Mesenchymal stem cell (in vitro differentiated cells and primary cell): ENCODE measurements around the gene MED12L.

Source experiments
- DNase-seq: peaks from one replicate; pipeline ENCODE4 v3.0.0-alpha.2; 2013
- H2AFZ ChIP-seq: one replicate; pipeline ENCODE4 v1.6.1; 2013; ENCODE audit warnings: low read depth, mild to moderate bottlenecking, control low read depth, inconsistent platforms, low read length, moderate library complexity
- H2AK5ac ChIP-seq: 2 replicates; pipeline ENCODE4 v1.6.1; 2013; ENCODE audit warnings: low read length, moderate library complexity, mild to moderate bottlenecking, inconsistent platforms; ENCODE audit not compliant: severe bottlenecking
- H2BK120ac ChIP-seq: one replicate; pipeline ENCODE4 v1.6.1; 2013; ENCODE audit warnings: low read depth, mild to moderate bottlenecking, inconsistent platforms, low read length, moderate library complexity
- H2BK12ac ChIP-seq, 2 experiments: one replicate each; pipeline ENCODE4 v1.6.1; 2013; ENCODE audit warnings: inconsistent platforms in 2 of 2, low read length in 2 of 2, mild to moderate bottlenecking in 2 of 2, moderate library complexity in 2 of 2, control low read depth in 1 of 2
- H2BK15ac ChIP-seq: one replicate; pipeline ENCODE4 v1.6.1; 2013; ENCODE audit warnings: mild to moderate bottlenecking, low read depth, inconsistent platforms; ENCODE audit not compliant: poor library complexity, severe bottlenecking
- H2BK5ac ChIP-seq: 2 replicates; pipeline ENCODE4 v1.6.1; 2013; ENCODE audit warnings: low read depth, mild to moderate bottlenecking, low read length, control low read depth, inconsistent platforms; ENCODE audit not compliant: poor library complexity, severe bottlenecking
- H3K14ac ChIP-seq, 2 experiments: one replicate each; pipeline ENCODE4 v1.6.1; 2013; ENCODE audit warnings: inconsistent platforms in 2 of 2, low read length in 2 of 2, control low read depth in 1 of 2, mild to moderate bottlenecking in 1 of 2, moderate library complexity in 1 of 2
- H3K18ac ChIP-seq, 2 experiments: one replicate each; pipeline ENCODE4 v1.6.1; 2013; ENCODE audit warnings: inconsistent platforms in 2 of 2, low read length in 2 of 2, control low read depth in 1 of 2, low read depth in 1 of 2, mild to moderate bottlenecking in 1 of 2
- H3K23ac ChIP-seq, 2 experiments: one replicate each; pipeline ENCODE4 v1.6.1; 2013; ENCODE audit warnings: inconsistent platforms in 2 of 2, low read length in 2 of 2, mild to moderate bottlenecking in 2 of 2, moderate library complexity in 2 of 2, control low read depth in 1 of 2
- H3K27ac ChIP-seq: 2 replicates; pipeline ENCODE4 v1.5.1; 2013; ENCODE audit warnings: mild to moderate bottlenecking, moderate library complexity, low read length, control low read depth, inconsistent platforms; ENCODE audit not compliant: poor library complexity, severe bottlenecking
- H3K27me3 ChIP-seq, 2 experiments: 2 replicates each; pipeline versions ENCODE4 v1.6.1 to v1.7.0; 2013; ENCODE audit warnings: low read length in 2 of 2, mild to moderate bottlenecking in 2 of 2, moderate library complexity in 2 of 2, control low read depth in 1 of 2, inconsistent platforms in 1 of 2; ENCODE audit not compliant: control insufficient read depth in 1 of 2, insufficient read depth in 1 of 2
- H3K36me3 ChIP-seq, 2 experiments: 2 replicates each; pipeline versions ENCODE4 v1.6.1 to v1.7.0; 2013; ENCODE audit warnings: low read length in 2 of 2, control low read depth in 1 of 2, inconsistent platforms in 1 of 2, low read depth in 1 of 2, mild to moderate bottlenecking in 1 of 2; ENCODE audit not compliant: insufficient read depth in 2 of 2, control insufficient read depth in 1 of 2
- H3K4ac ChIP-seq, 2 experiments: one replicate each; pipeline ENCODE4 v1.6.1; 2013; ENCODE audit warnings: inconsistent platforms in 2 of 2, low read length in 2 of 2, mild to moderate bottlenecking in 2 of 2, moderate library complexity in 2 of 2, control low read depth in 1 of 2, low read depth in 1 of 2
- H3K4me1 ChIP-seq: 2 replicates; pipeline ENCODE4 v1.6.1; 2013; ENCODE audit warnings: low read depth, low read length, control low read depth; ENCODE audit not compliant: control insufficient read depth, insufficient read depth
- H3K4me2 ChIP-seq: 2 replicates; pipeline ENCODE4 v1.6.1; 2013; ENCODE audit warnings: low read length, mild to moderate bottlenecking, inconsistent platforms; ENCODE audit not compliant: poor library complexity, severe bottlenecking
- H3K4me3 ChIP-seq, 2 experiments: 2 replicates each; pipeline versions ENCODE4 v1.5.1 to v1.7.0; 2013; ENCODE audit warnings: low read length in 2 of 2, mild to moderate bottlenecking in 2 of 2, control low read depth in 1 of 2, low read depth in 1 of 2; ENCODE audit not compliant: insufficient read depth in 1 of 2
- H3K79me1 ChIP-seq: replicated peaks from 2 replicates; pipeline ENCODE4 v1.6.1; 2013; ENCODE audit warnings: mild to moderate bottlenecking, control low read depth, low read length, inconsistent platforms; ENCODE audit not compliant: poor library complexity, severe bottlenecking
- H3K9ac ChIP-seq: 2 replicates; pipeline ENCODE4 v1.7.0; 2013; ENCODE audit warnings: mild to moderate bottlenecking, low read length, moderate library complexity
- H3K9me3 ChIP-seq: 2 replicates; pipeline ENCODE4 v1.7.0; 2013; ENCODE audit warnings: mild to moderate bottlenecking, low read length; ENCODE audit not compliant: control insufficient read depth
- H4K8ac ChIP-seq: one replicate; pipeline ENCODE4 v1.6.1; 2013; ENCODE audit warnings: inconsistent platforms, mild to moderate bottlenecking, low read length, moderate library complexity
- H4K91ac ChIP-seq: one replicate; pipeline ENCODE4 v1.6.1; 2013; ENCODE audit warnings: mild to moderate bottlenecking, low read length, inconsistent platforms
- WGBS: methylation state at CpG from one replicate; pipeline ENCODE4 v1.1.7; 2013; ENCODE audit warnings: mixed read lengths; 5-methylcytosine and 5-hydroxymethylcytosine counted together

MED12L gene

DNA sequence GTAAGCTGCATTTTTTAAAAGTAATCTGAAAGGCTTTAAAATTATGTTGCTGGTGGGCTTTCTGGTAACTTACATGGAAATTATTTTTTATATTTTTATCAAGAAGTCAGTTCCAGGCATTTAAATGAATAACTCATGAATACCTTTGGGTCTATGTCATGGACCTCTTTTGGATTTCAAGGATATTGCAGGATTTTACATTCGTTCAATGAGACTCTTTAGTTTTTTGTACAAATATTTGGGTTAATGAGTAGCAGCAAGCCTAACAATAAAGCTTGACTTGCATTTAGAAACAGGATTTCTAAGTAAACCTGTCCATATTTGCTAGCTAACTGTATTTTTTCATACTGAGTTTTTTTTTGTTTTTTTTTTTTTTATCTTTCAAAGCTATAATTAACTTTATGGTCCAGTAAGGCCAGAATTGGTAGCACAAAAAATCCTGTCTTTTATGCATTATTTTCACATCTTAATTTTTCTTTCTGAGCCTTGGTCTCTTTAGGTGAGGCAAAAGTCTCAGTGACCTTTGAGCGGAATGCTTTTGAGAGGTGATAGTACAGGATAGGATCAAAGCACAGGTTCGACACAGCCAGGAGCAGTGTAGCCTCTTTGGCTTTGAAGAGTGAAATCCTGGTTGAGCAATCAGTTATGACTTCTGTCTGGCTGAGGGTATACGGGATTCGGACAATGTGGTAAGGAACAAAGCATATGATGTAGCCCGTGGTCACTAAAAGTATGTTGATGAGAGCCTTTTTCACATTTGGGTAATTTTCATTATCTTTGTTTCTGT is 112.7 kb downstream of the MED12L start:
- Histone ChIP-seq H4K8ac (no peak overlapping the region), H3K9ac (no peak overlapping the region), H4K91ac (no peak overlapping the region), H3K23ac (no peak overlapping the region), H2AFZ (no peak overlapping the region), H3K18ac (peak overlapping the region in 1 of 2 experiments; percentile 52), H2BK5ac (no peak overlapping the region), H2BK12ac (no peak overlapping the region), H2BK120ac (no peak overlapping the region), H3K27ac (peak overlapping the region; percentile 91), H2AK5ac (no peak overlapping the region), H3K27me3 (no peaks in the 10 kb centered on the region), H3K79me1 (no peaks in the 10 kb centered on the region), H3K4me3 (no peak overlapping the region), H3K4me1 (peaks cover 6% of the 10 kb centered on the region), H3K36me3 (no peaks in the 10 kb centered on the region), H3K4ac (no peak overlapping the region), H3K4me2 (no peak overlapping the region), H3K9me3 (no peaks in the 10 kb centered on the region), H3K14ac (no peak overlapping the region), H2BK15ac (no peak overlapping the region)
- 88% methylated on average over 6 of the region's 6 CpGs for WGBS
- DNase-seq, result no peak

DNA sequence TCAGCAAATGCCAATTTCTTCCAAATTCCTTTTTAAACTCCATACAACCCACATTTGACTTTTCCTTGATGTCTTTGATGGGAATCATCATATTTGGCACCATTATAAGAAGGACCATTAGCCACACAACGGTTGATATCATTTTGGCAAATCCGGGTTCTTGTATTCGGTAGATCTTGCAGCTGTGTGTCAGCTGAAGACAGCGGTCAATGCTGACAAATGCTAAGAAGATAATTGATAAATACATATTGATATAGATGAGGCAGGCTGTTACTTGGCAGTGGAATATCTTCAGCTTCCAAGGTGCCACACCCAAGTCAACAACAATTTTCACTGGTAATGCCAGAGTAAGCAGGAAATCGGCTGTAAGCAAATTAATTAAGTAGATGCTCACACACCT is 113.4 kb downstream of the MED12L start:
- Histone ChIP-seq H4K8ac (no peak overlapping the region), H2BK12ac (no peak overlapping the region), H3K9ac (no peak overlapping the region), H3K4me3 (no peak overlapping the region), H2AK5ac (peak overlapping the region; percentile 87), H4K91ac (no peak overlapping the region), H3K4me2 (no peak overlapping the region), H3K18ac (peak overlapping the region in 1 of 2 experiments; percentile 34), H2BK15ac (no peak overlapping the region), H3K27ac (peak overlapping the region; percentile 29), H3K36me3 (no peaks in the 10 kb centered on the region), H2BK120ac (no peak overlapping the region), H2BK5ac (no peak overlapping the region), H3K4ac (no peak overlapping the region), H3K14ac (no peak overlapping the region), H3K27me3 (no peaks in the 10 kb centered on the region), H3K4me1 (peaks cover 6% of the 10 kb centered on the region), H3K23ac (no peak overlapping the region), H3K79me1 (no peaks in the 10 kb centered on the region), H3K9me3 (no peaks in the 10 kb centered on the region), H2AFZ (no peak overlapping the region)
- WGBS, result 100% methylated on average over 5 of the region's 5 CpGs
- DNase-seq, result no peak

GRCh38 chr3:151199554-151200438 is 114.3 kb downstream of the MED12L start:
- H3K4me1 ChIP-seq, result peaks cover 6% of the 10 kb centered on the region
- H3K4me3 ChIP-seq, result no peak overlapping the region
- no peak overlapping the region for H3K27ac ChIP-seq
- no peak overlapping the region for H4K8ac ChIP-seq
- H3K79me1 ChIP-seq, result no peaks in the 10 kb centered on the region
- no peaks in the 10 kb centered on the region for H3K27me3 ChIP-seq
- no peak overlapping the region for H2AFZ ChIP-seq
- WGBS, result 44% methylated on average over 3 of the region's 4 CpGs
- no peaks in the 10 kb centered on the region for H3K9me3 ChIP-seq
- H4K91ac ChIP-seq, result no peak overlapping the region
- no peaks in the 10 kb centered on the region for H3K36me3 ChIP-seq
- no peak overlapping the region for H3K23ac ChIP-seq
- no peak overlapping the region for H3K4me2 ChIP-seq
- no peak overlapping the region for H2BK5ac ChIP-seq
- H3K14ac ChIP-seq, result no peak overlapping the region
- no peak overlapping the region for H3K18ac ChIP-seq
- no peak overlapping the region for H2BK120ac ChIP-seq
- H3K9ac ChIP-seq, result no peak overlapping the region
- no peak overlapping the region for H2BK12ac ChIP-seq
- H3K4ac ChIP-seq, result no peak overlapping the region
- H2BK15ac ChIP-seq, result no peak overlapping the region
- peak overlapping the region; percentile 89 for H2AK5ac ChIP-seq
- peak; percentile 87 for DNase-seq

- H2BK120ac ChIP-seq, result no peak overlapping the region
- no peak overlapping the region for H2AFZ ChIP-seq
- no peak for DNase-seq
- H3K23ac ChIP-seq, result no peak overlapping the region
- H2BK15ac ChIP-seq, result no peak overlapping the region
- no peaks in the 10 kb centered on the region for H3K27me3 ChIP-seq
- no peak overlapping the region for H3K9ac ChIP-seq
- H3K14ac ChIP-seq, result no peak overlapping the region
- no peak overlapping the region for H3K4ac ChIP-seq
- H3K9me3 ChIP-seq, result no peaks in the 10 kb centered on the region
- no peak overlapping the region for H3K4me2 ChIP-seq
- H3K18ac ChIP-seq, result no peak overlapping the region
- no peak overlapping the region for H4K8ac ChIP-seq
- WGBS, result no CpG with 5 or more reads among the region's 2 CpGs
- no peak overlapping the region for H2BK12ac ChIP-seq
- H3K27ac ChIP-seq, result no peak overlapping the region
- no peak overlapping the region for H2AK5ac ChIP-seq
- H2BK5ac ChIP-seq, result no peak overlapping the region
- H3K4me1 ChIP-seq, result peaks cover 6% of the 10 kb centered on the region
- H3K4me3 ChIP-seq, result no peak overlapping the region
- H3K79me1 ChIP-seq, result no peaks in the 10 kb centered on the region
- H3K36me3 ChIP-seq, result no peaks in the 10 kb centered on the region
- no peak overlapping the region for H4K91ac ChIP-seq
Measured at GRCh38 chr3:151200586-151200985, 115.1 kb downstream of the MED12L start.
